OCI-LY7 (cell line): ENCODE data around the gene GNAO1. TPM values are rescaled to one million over a fixed set of nuclear protein-coding genes. Genes with fewer than 3 reads are reported as not detected.

ENCODE experiments used
- BruUV-seq: library from RNA; stranded (reverse); fragments of 400-500 nt; replicated peaks from 2 replicates; lab custom pipeline; 2021; lab: Mats Ljungman, UMichigan
- CTCF ChIA-PET: fragments of 300-600 bp; sonication (Branson Sonifier 250); formaldehyde crosslinking; loops from one replicate; lab custom pipeline; 2022; ENCODE audit warnings: antibody characterized with exemption; ENCODE audit not compliant: unreplicated experiment; lab: Charles Lee
- POLR2A ChIA-PET: fragments of 300-600 bp; sonication (Branson Sonifier 250); formaldehyde crosslinking; loops from one replicate; lab custom pipeline; 2022; ENCODE audit warnings: antibody characterized with exemption; lab: Charles Lee
- DNase-seq: peaks from one replicate; pipeline ENCODE4 v3.0.0-alpha.2; 2015; ENCODE audit warnings: low spot score
- H2AFZ ChIP-seq: fragments of 200-600 bp; sonication (generic), shearing (Covaris generic); 2 replicates; pipeline ENCODE4 v1.6.1; 2014; ENCODE audit warnings: mild to moderate bottlenecking, antibody characterized with exemption, low read length, moderate library complexity
- H3K27ac ChIP-seq: fragments of 200-600 bp; sonication (generic); 2 replicates; pipeline ENCODE4 v1.5.1; 2014; ENCODE audit warnings: mixed run types, low read depth, mild to moderate bottlenecking, moderate library complexity, low read length, inconsistent platforms; ENCODE audit not compliant: poor library complexity, severe bottlenecking
- H3K36me3 ChIP-seq: fragments of 200-600 bp; sonication (generic); 2 replicates; pipeline ENCODE4 v1.6.1; 2014; ENCODE audit warnings: mild to moderate bottlenecking, antibody characterized with exemption, low read length, moderate library complexity, mixed read lengths; ENCODE audit not compliant: insufficient read depth
- H3K4me1 ChIP-seq: fragments of 200-600 bp; sonication (generic); 2 replicates; pipeline ENCODE4 v1.5.1; 2014; ENCODE audit warnings: mild to moderate bottlenecking, low read length; ENCODE audit not compliant: insufficient read depth, poor library complexity, severe bottlenecking
- H3K4me2 ChIP-seq: fragments of 200-600 bp; sonication (generic); 2 replicates; pipeline ENCODE4 v1.6.1; 2014; ENCODE audit warnings: mild to moderate bottlenecking, low read length
- H3K4me3 ChIP-seq: fragments of 200-600 bp; sonication (generic); 2 replicates; pipeline ENCODE4 v1.5.1; 2014; ENCODE audit warnings: mild to moderate bottlenecking, low read depth, low read length; ENCODE audit not compliant: poor library complexity, severe bottlenecking
- H3K79me2 ChIP-seq: fragments of 200-600 bp; sonication (generic); 2 replicates; pipeline ENCODE4 v1.6.1; 2016; ENCODE audit warnings: low read depth, mild to moderate bottlenecking, low read length, moderate library complexity, mixed read lengths; ENCODE audit not compliant: insufficient read depth
- H3K9me2 ChIP-seq: fragments of 200-600 bp; sonication (generic); 2 replicates; pipeline ENCODE4 v1.6.1; 2016; ENCODE audit warnings: mild to moderate bottlenecking, low read length, mixed read lengths; ENCODE audit not compliant: insufficient read depth
- H3K9me3 ChIP-seq: fragments of 200-600 bp; sonication (generic); 2 replicates; pipeline ENCODE4 v1.6.1; 2014; ENCODE audit warnings: mild to moderate bottlenecking, mixed run types, low read length, mixed read lengths
- H4K20me1 ChIP-seq: fragments of 200-600 bp; sonication (generic); 2 replicates; pipeline ENCODE4 v1.6.1; 2014; ENCODE audit warnings: mild to moderate bottlenecking, antibody characterized with exemption, low read length, moderate library complexity, mixed read lengths; ENCODE audit not compliant: insufficient read depth
- EZH2phosphoT487 ChIP-seq: fragments of 200-600 bp; sonication (generic); IDR thresholded peaks from 2 replicates; pipeline ENCODE4 v1.6.1; 2018; ENCODE audit warnings: low read depth, borderline replicate concordance, mild to moderate bottlenecking, mixed run types, antibody characterized with exemption, low read length, moderate library complexity, mixed read lengths
- intact Hi-C: fragments of 100-400 bp; cut with micrococcal nuclease; formaldehyde crosslinking; loops from one replicate; pipeline ENCODE4 v1.10.0; 2022; ENCODE audit not compliant: unreplicated experiment
- total RNA-seq, 2 experiments: library from RNA; depleted of rRNA in 1 of 2; stranded (reverse); fragments of >200 nt in 1 of 2; shearing (Covaris generic) in 1 of 2; gene quantifications; 2 replicates each; pipeline ENCODE4 v1.2.3, GENCODE V29; 2014 to 2022
- TF ChIP-seq, protein P1 (sequence below): fragments of 200-600 bp; sonication (generic); conservative IDR thresholded peaks from 2 replicates; pipeline ENCODE4 v1.5.1; 2014; ENCODE audit warnings: mild to moderate bottlenecking, antibody characterized with exemption, low read length, moderate library complexity, mixed read lengths

The GNAO1 gene
- total RNA-seq, 2 experiments from 2014 or later, result not detected

GRCh38 chr16:56281249-56281805 lies 90.0 kb downstream of the GNAO1 start:
- Histone ChIP-seq H3K9me3 (no peaks in the 10 kb centered on the region), H3K9me2 (no peaks in the 10 kb centered on the region), H3K27ac (no peak overlapping the region), H4K20me1 (no peaks in the 10 kb centered on the region), H3K4me2 (no peak overlapping the region), H3K4me3 (no peak overlapping the region), H3K79me2 (no peaks in the 10 kb centered on the region), H3K36me3 (no peaks in the 10 kb centered on the region), H2AFZ (no peak overlapping the region), H3K4me1 (peaks cover 9% of the 10 kb centered on the region)
- TF ChIP-seq, protein P1, sequence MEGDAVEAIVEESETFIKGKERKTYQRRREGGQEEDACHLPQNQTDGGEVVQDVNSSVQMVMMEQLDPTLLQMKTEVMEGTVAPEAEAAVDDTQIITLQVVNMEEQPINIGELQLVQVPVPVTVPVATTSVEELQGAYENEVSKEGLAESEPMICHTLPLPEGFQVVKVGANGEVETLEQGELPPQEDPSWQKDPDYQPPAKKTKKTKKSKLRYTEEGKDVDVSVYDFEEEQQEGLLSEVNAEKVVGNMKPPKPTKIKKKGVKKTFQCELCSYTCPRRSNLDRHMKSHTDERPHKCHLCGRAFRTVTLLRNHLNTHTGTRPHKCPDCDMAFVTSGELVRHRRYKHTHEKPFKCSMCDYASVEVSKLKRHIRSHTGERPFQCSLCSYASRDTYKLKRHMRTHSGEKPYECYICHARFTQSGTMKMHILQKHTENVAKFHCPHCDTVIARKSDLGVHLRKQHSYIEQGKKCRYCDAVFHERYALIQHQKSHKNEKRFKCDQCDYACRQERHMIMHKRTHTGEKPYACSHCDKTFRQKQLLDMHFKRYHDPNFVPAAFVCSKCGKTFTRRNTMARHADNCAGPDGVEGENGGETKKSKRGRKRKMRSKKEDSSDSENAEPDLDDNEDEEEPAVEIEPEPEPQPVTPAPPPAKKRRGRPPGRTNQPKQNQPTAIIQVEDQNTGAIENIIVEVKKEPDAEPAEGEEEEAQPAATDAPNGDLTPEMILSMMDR, result peak; percentile 60
- TF ChIP-seq EZH2phosphoT487, result no peak
- no TSS peak for BruUV-seq
- no peak for DNase-seq
- POLR2A ChIA-PET, result interaction anchor here (1.9 kb wide), 1 partner anchor 21 kb away, joined by 4 read pairs; no protein-coding TSS in a partner anchor
- CTCF ChIA-PET, result interaction anchor here (0.6 kb wide), 1 partner anchor 22 kb away, joined by 9 read pairs; no protein-coding TSS in a partner anchor
- intact Hi-C loops, result loop anchor here (10.0 kb wide), 1 partner anchor 237 kb away; no protein-coding TSS in a partner anchor

GRCh38 chr16:56282451-56282850 lies 91.2 kb downstream of the GNAO1 start:
- H2AFZ ChIP-seq, result no peak overlapping the region; the same call in 1 of the 2 replicates
- no peaks in the 10 kb centered on the region for H4K20me1 ChIP-seq
- H3K36me3 ChIP-seq, result no peaks in the 10 kb centered on the region
- peaks cover 9% of the 10 kb centered on the region for H3K4me1 ChIP-seq
- TF ChIP-seq EZH2phosphoT487, result no peak
- TF ChIP-seq, protein P1, result no peak
- H3K4me2 ChIP-seq, result no peak overlapping the region
- no peaks in the 10 kb centered on the region for H3K9me2 ChIP-seq
- no peaks in the 10 kb centered on the region for H3K79me2 ChIP-seq
- H3K9me3 ChIP-seq, result no peaks in the 10 kb centered on the region
- intact Hi-C loops, result loop anchor here (10.0 kb wide), 1 partner anchor 238 kb away; no protein-coding TSS in a partner anchor
- DNase-seq, result peak; percentile 44
- BruUV-seq, result no TSS peak
- H3K27ac ChIP-seq, result no peak overlapping the region
- no peak overlapping the region for H3K4me3 ChIP-seq
- ChIA-PET POLR2A (interaction anchor here (0.6 to 1.9 kb wide), 2 partner anchors 20 to 33 kb away, joined by 3 to 4 read pairs; no protein-coding TSS in a partner anchor), CTCF (no interaction called here)

- H3K9me3 ChIP-seq, result no peaks in the 10 kb centered on the region
- H3K4me2 ChIP-seq, result no peak overlapping the region
- H2AFZ ChIP-seq, result no peak overlapping the region
- TF ChIP-seq, protein P1, result no peak
- TF ChIP-seq EZH2phosphoT487, result no peak
- H3K9me2 ChIP-seq, result no peaks in the 10 kb centered on the region
- no peaks in the 10 kb centered on the region for H3K79me2 ChIP-seq
- CTCF ChIA-PET, result no interaction called here
- no TSS peak for BruUV-seq
- H3K4me1 ChIP-seq, result peaks cover 9% of the 10 kb centered on the region
- POLR2A ChIA-PET, result no interaction called here
- H3K27ac ChIP-seq, result no peak overlapping the region
- intact Hi-C loops, result loop anchor here (10.0 kb wide), 1 partner anchor 240 kb away; no protein-coding TSS in a partner anchor
- H3K36me3 ChIP-seq, result no peaks in the 10 kb centered on the region
- no peak for DNase-seq
- H3K4me3 ChIP-seq, result no peak overlapping the region
- no peaks in the 10 kb centered on the region for H4K20me1 ChIP-seq
Observed at GRCh38 chr16:56284521-56284920, 93.2 kb downstream of the GNAO1 start.
